Vagina (tissue), 2 donors: ENCODE measurements around the gene NBPF20.
"Not testable (repeated sequence)": the region's sequence is repeated elsewhere in the genome, so short reads cannot be mapped to it uniquely, and the experiment has no call there.

Experiments used
- CTCF ChIP-seq, 3 experiments: fragments of 450-650 bp in 2 of 3; fragments of 200-600 bp in 1 of 3; sonication (generic) in 1 of 3; IDR thresholded peaks; one replicate each; pipeline ENCODE4 v1.5.1; 2017 to 2019; ENCODE audit warnings: antibody characterized with exemption in 3 of 3, mild to moderate bottlenecking in 2 of 3, moderate library complexity in 2 of 3
- POLR2A ChIP-seq, 2 donors: fragments of 450-650 bp; IDR thresholded peaks; one replicate each; pipeline ENCODE4 v1.6.1; 2017; ENCODE audit warnings: antibody characterized with exemption in 2 of 2, mild to moderate bottlenecking in 2 of 2, moderate library complexity in 2 of 2
- POLR2AphosphoS5 ChIP-seq, 2 donors: sonication (generic); formaldehyde crosslinking; IDR thresholded peaks; one replicate each; pipeline ENCODE4 v1.9.0; 2017; ENCODE audit warnings: antibody characterized with exemption in 2 of 2, mild to moderate bottlenecking in 2 of 2, low read depth in 1 of 2; ENCODE audit not compliant: insufficient read depth in 1 of 2

GRCh38 chr1:145451914-145452313, 26.5 kb upstream of the NBPF20 start:
- not testable (repeated sequence) for TF ChIP-seq POLR2AphosphoS5 (IDR thresholded peaks at IDR 0.05; ENCODE audit: insufficient read depth in 1 of 2, low read depth in 1 of 2); POLR2A (IDR thresholded peaks at IDR 0.05); CTCF (IDR thresholded peaks at IDR 0.05)
